H9 (cell line): Measurements from ENCODE around the gene MCEE. TPM values are rescaled to one million over a fixed set of nuclear protein-coding genes. Genes with fewer than 3 reads are reported as not detected.

Experiments used
- DNase-seq: peaks from one replicate; pipeline ENCODE4 v3.0.0-alpha.2; 2017
- H2AFZ ChIP-seq: one replicate; pipeline ENCODE4 v1.6.1; 2013; ENCODE audit warnings: mild to moderate bottlenecking, low read length, control low read depth, moderate library complexity
- H2AK5ac ChIP-seq: 2 replicates; pipeline ENCODE4 v1.6.1; 2013; ENCODE audit warnings: low read length, control low read depth, mixed read lengths; ENCODE audit not compliant: insufficient read length
- H2BK120ac ChIP-seq: one replicate; pipeline ENCODE4 v1.6.1; 2013; ENCODE audit warnings: low read depth, mild to moderate bottlenecking, low read length, control low read depth, inconsistent platforms; ENCODE audit not compliant: poor library complexity, severe bottlenecking
- H2BK12ac ChIP-seq: 2 replicates; pipeline ENCODE4 v1.6.1; 2013; ENCODE audit warnings: low read length, control low read depth, mixed read lengths, low read depth; ENCODE audit not compliant: insufficient read length
- H2BK15ac ChIP-seq: 2 replicates; pipeline ENCODE4 v1.6.1; 2013; ENCODE audit warnings: low read depth, low read length, control low read depth
- H2BK20ac ChIP-seq: one replicate; pipeline ENCODE4 v1.6.1; 2013; ENCODE audit warnings: low read depth, mild to moderate bottlenecking, low read length, control low read depth, inconsistent platforms; ENCODE audit not compliant: poor library complexity, severe bottlenecking
- H2BK5ac ChIP-seq: 2 replicates; pipeline ENCODE4 v1.6.1; 2013; ENCODE audit warnings: low read length, control low read depth, mixed read lengths; ENCODE audit not compliant: insufficient read length
- H3K14ac ChIP-seq: 2 replicates; pipeline ENCODE4 v1.6.1; 2013; ENCODE audit warnings: low read length, control low read depth; ENCODE audit not compliant: insufficient read depth
- H3K18ac ChIP-seq: 2 replicates; pipeline ENCODE4 v1.6.1; 2013; ENCODE audit warnings: low read depth, mild to moderate bottlenecking, mixed read lengths, low read length, control low read depth; ENCODE audit not compliant: insufficient read length
- H3K23ac ChIP-seq: 2 replicates; pipeline ENCODE4 v1.6.1; 2013; ENCODE audit warnings: low read length, control low read depth, mixed read lengths, low read depth; ENCODE audit not compliant: insufficient read length
- H3K23me2 ChIP-seq: 2 replicates; pipeline ENCODE4 v1.6.1; 2013; ENCODE audit warnings: low read depth, mild to moderate bottlenecking, mixed read lengths, low read length, control low read depth; ENCODE audit not compliant: insufficient read length, poor library complexity, severe bottlenecking
- H3K27ac ChIP-seq: 2 replicates; pipeline ENCODE4 v1.5.1; 2013; ENCODE audit warnings: low read length, control low read depth, mixed read lengths, low read depth; ENCODE audit not compliant: insufficient read length
- H3K27me3 ChIP-seq: 2 replicates; pipeline ENCODE4 v1.6.1; 2013; ENCODE audit warnings: low read length, control low read depth, inconsistent platforms; ENCODE audit not compliant: insufficient read depth
- H3K4ac ChIP-seq: 2 replicates; pipeline ENCODE4 v1.6.1; 2013; ENCODE audit warnings: low read depth, mild to moderate bottlenecking, control low read depth, inconsistent platforms, low read length, moderate library complexity
- H3K4me1 ChIP-seq: 2 replicates; pipeline ENCODE4 v1.6.1; 2013; ENCODE audit warnings: low read length, control low read depth, inconsistent platforms; ENCODE audit not compliant: insufficient read depth
- H3K4me2 ChIP-seq: 2 replicates; pipeline ENCODE4 v1.6.1; 2013; ENCODE audit warnings: low read length, control low read depth, mixed read lengths; ENCODE audit not compliant: insufficient read length, insufficient read depth
- H3K56ac ChIP-seq: 2 replicates; pipeline ENCODE4 v1.6.1; 2013; ENCODE audit warnings: low read depth, mild to moderate bottlenecking, mixed read lengths, low read length, control low read depth; ENCODE audit not compliant: insufficient read length
- H3K79me1 ChIP-seq: 2 replicates; pipeline ENCODE4 v1.6.1; 2013; ENCODE audit warnings: low read depth, mild to moderate bottlenecking, moderate library complexity, low read length, control low read depth, inconsistent platforms; ENCODE audit not compliant: insufficient read depth, poor library complexity, severe bottlenecking
- H3K79me2 ChIP-seq: 2 replicates; pipeline ENCODE4 v1.6.1; 2013; ENCODE audit warnings: low read length, control low read depth, inconsistent platforms; ENCODE audit not compliant: insufficient read depth
- H3K9ac ChIP-seq: 2 replicates; pipeline ENCODE4 v1.6.1; 2013; ENCODE audit warnings: low read length, control low read depth, mixed read lengths; ENCODE audit not compliant: insufficient read length; ENCODE audit errors: extremely low read depth
- H3K9me3 ChIP-seq: one replicate; pipeline ENCODE4 v1.6.1; 2013; ENCODE audit warnings: low read depth, low read length, inconsistent platforms; ENCODE audit not compliant: control insufficient read depth
- H3T11ph ChIP-seq: one replicate; pipeline ENCODE4 v1.6.1; 2013; ENCODE audit warnings: mild to moderate bottlenecking, low read length, control low read depth, inconsistent platforms
- H4K20me1 ChIP-seq: one replicate; pipeline ENCODE4 v1.6.1; 2013; ENCODE audit not compliant: control insufficient read depth, insufficient read length, insufficient read depth
- H4K5ac ChIP-seq: 2 replicates; pipeline ENCODE4 v1.6.1; 2013; ENCODE audit warnings: low read depth, mild to moderate bottlenecking, mixed read lengths, low read length, control low read depth; ENCODE audit not compliant: insufficient read length
- H4K8ac ChIP-seq: replicated peaks from 2 replicates; pipeline ENCODE4 v1.6.1; 2013; ENCODE audit warnings: low read length, control low read depth, mixed read lengths, low read depth; ENCODE audit not compliant: insufficient read length
- H4K91ac ChIP-seq: 2 replicates; pipeline ENCODE4 v1.6.1; 2013; ENCODE audit warnings: low read depth, mild to moderate bottlenecking, moderate library complexity, mixed read lengths, low read length, control low read depth; ENCODE audit not compliant: insufficient read length
- H3K27ac Mint-ChIP-seq, 3 experiments: 2 replicates in 2 of 3; 3 replicates in 1 of 3; pipeline ENCODE4 v1.8.0; 2020 to 2021; ENCODE audit warnings: mixed read lengths in 3 of 3, mild to moderate bottlenecking in 1 of 3, moderate library complexity in 1 of 3
- H3K27me3 Mint-ChIP-seq: 2 replicates; pipeline ENCODE4 v1.8.0; 2021; ENCODE audit warnings: low read depth, mild to moderate bottlenecking, moderate library complexity, mixed read lengths
- H3K36me3 Mint-ChIP-seq, 3 experiments: 2 replicates in 2 of 3; 3 replicates in 1 of 3; pipeline ENCODE4 v1.8.0; 2020 to 2021; ENCODE audit warnings: low read depth in 3 of 3, mixed read lengths in 3 of 3; ENCODE audit not compliant: insufficient read depth in 1 of 3
- H3K4me1 Mint-ChIP-seq, 2 experiments: 2 replicates each; pipeline ENCODE4 v1.8.0; 2020; ENCODE audit warnings: mixed read lengths in 2 of 2
- H3K4me3 Mint-ChIP-seq, 2 experiments: 2 replicates in 1 of 2; 3 replicates in 1 of 2; pipeline ENCODE4 v1.8.0; 2020 to 2021; ENCODE audit warnings: mild to moderate bottlenecking in 2 of 2, mixed read lengths in 2 of 2, moderate library complexity in 1 of 2
- H3K9me3 Mint-ChIP-seq, 2 experiments: 2 replicates in 1 of 2; 3 replicates in 1 of 2; pipeline ENCODE4 v1.8.0; 2020; ENCODE audit warnings: mild to moderate bottlenecking in 2 of 2, mixed read lengths in 2 of 2, moderate library complexity in 1 of 2
- whole genome bisulfite sequencing: extraction: QIAGEN DNeasy Blood & Tissue Kit; methylation state at CpG from one replicate; pipeline ENCODE4 v1.1.7; 2013; ENCODE audit warnings: missing lambda C conversion rate, low lambda C conversion rate, mixed read lengths; ENCODE audit not compliant: insufficient read length; ENCODE audit errors: extremely low coverage; 5-methylcytosine and 5-hydroxymethylcytosine counted together
- total RNA-seq: library from RNA; stranded (reverse); gene quantifications from 2 replicates; pipeline ENCODE4 v1.2.1, GENCODE V29; 2021
- TF ChIP-seq, protein P1 (sequence below): fragments of 200-600 bp; sonication (generic); conservative IDR thresholded peaks from 3 replicates; pipeline ENCODE4 v1.8.0; 2021; ENCODE audit warnings: antibody characterized with exemption, mild to moderate bottlenecking

Gene MCEE
- total RNA-seq, 1 experiment from 2014 or later = 12.5 TPM

DNA sequence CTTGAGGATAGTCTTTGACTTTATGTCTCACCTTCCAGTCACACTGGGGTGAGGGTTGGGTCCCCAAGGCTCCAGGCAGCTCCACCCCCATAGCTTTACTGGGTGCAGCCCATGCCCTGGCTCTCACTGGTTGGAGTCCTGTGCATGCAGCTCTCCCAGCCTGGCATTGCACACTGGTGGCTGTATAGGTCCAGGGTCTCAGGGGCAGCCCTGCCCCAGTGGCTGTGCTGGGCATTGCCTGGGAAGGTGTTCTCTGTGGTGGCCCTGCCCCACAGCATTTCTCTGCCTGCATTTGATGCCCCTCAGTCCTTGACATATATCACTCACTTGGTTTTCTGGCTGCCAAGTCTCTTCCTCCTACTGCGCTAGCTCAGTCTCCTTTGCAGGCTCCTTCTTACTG is 21.6 kb upstream of the MCEE start:
- TF ChIP-seq, protein P1, sequence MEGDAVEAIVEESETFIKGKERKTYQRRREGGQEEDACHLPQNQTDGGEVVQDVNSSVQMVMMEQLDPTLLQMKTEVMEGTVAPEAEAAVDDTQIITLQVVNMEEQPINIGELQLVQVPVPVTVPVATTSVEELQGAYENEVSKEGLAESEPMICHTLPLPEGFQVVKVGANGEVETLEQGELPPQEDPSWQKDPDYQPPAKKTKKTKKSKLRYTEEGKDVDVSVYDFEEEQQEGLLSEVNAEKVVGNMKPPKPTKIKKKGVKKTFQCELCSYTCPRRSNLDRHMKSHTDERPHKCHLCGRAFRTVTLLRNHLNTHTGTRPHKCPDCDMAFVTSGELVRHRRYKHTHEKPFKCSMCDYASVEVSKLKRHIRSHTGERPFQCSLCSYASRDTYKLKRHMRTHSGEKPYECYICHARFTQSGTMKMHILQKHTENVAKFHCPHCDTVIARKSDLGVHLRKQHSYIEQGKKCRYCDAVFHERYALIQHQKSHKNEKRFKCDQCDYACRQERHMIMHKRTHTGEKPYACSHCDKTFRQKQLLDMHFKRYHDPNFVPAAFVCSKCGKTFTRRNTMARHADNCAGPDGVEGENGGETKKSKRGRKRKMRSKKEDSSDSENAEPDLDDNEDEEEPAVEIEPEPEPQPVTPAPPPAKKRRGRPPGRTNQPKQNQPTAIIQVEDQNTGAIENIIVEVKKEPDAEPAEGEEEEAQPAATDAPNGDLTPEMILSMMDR = peak; percentile 24; the same call in 2 of the 3 replicates
- Histone ChIP-seq H2AFZ (no peak overlapping the region), H4K20me1 (no peaks in the 10 kb centered on the region), H2BK12ac (no peak overlapping the region), H3K4me1 (no peaks in the 10 kb centered on the region; the same call in 1 of the 2 replicates), H3K79me1 (no peaks in the 10 kb centered on the region), H2BK15ac (no peak overlapping the region), H3K14ac (no peak overlapping the region), H3K9me3 (no peaks in the 10 kb centered on the region), H3K56ac (no peak overlapping the region), H3K9ac (no peak overlapping the region), H4K91ac (no peak overlapping the region), H2BK5ac (no peak overlapping the region), H2BK120ac (no peak overlapping the region), H3T11ph (no peak overlapping the region), H2AK5ac (no peak overlapping the region), H3K4me2 (no peak overlapping the region), H3K27ac (no peak overlapping the region), H3K18ac (no peak overlapping the region), H4K5ac (no peak overlapping the region), H4K8ac (no peak overlapping the region), H3K79me2 (no peaks in the 10 kb centered on the region), H3K23ac (no peak overlapping the region), H3K23me2 (no peaks in the 10 kb centered on the region), H3K27me3 (no peaks in the 10 kb centered on the region), H2BK20ac (no peak overlapping the region), H3K4ac (no peak overlapping the region)
- H3K27me3 Mint-ChIP-seq = peaks cover 1% of the 10 kb centered on the region; the same call in 1 of the 2 replicates
- peaks cover 3 to 14% of the 10 kb centered on the region in 2 experiments for H3K4me1 Mint-ChIP-seq
- H3K27ac Mint-ChIP-seq = no peak overlapping the region; a peak in 1 of 7 replicates
- no peak for DNase-seq
- no CpG with 5 or more reads among the region's 1 CpG for WGBS
- H3K9me3 Mint-ChIP-seq = no peaks in the 10 kb centered on the region
- H3K36me3 Mint-ChIP-seq = peaks cover 20 to 38% (median 34%) of the 10 kb centered on the region in 3 experiments; a peak in 6 of 7 replicates
- H3K4me3 Mint-ChIP-seq = no peak overlapping the region
